HEK293 (cell line): Measurements from ENCODE around the gene VAMP8.

Experiments used
- CTCF ChIA-PET: fragments of 350-600 bp; formaldehyde crosslinking; extraction: SDS; loops from one replicate; lab custom pipeline; 2021; ENCODE audit warnings: antibody characterized with exemption; lab: Yijun Ruan, JAX
- POLR2A ChIA-PET: fragments of 300-600 bp; formaldehyde crosslinking; extraction: SDS; loops from one replicate; lab custom pipeline; 2020; ENCODE audit warnings: antibody characterized with exemption, inconsistent platforms; lab: Yijun Ruan, JAX
- H3K27ac ChIP-seq: fragments of 200-500 bp; sonication (Bioruptor generic); 2 replicates; pipeline ENCODE4 v1.5.1; 2014; ENCODE audit warnings: low read depth, low read length, control low read depth, inconsistent platforms; ENCODE audit errors: extremely low read depth
- H3K36me3 ChIP-seq, 2 experiments: fragments of 200-500 bp in 1 of 2; sonication (Bioruptor generic) in 1 of 2; 1 replicate in 1 of 2; 2 replicates in 1 of 2; pipeline ENCODE4 v1.5.1; 2014 to 2017; ENCODE audit warnings: inconsistent platforms in 2 of 2, low read length in 2 of 2; ENCODE audit not compliant: control insufficient read depth in 2 of 2, insufficient read depth in 1 of 2
- H3K4me1 ChIP-seq: fragments of 200-500 bp; sonication (Bioruptor generic); 2 replicates; pipeline ENCODE4 v1.5.1; 2014; ENCODE audit warnings: mild to moderate bottlenecking, low read length, inconsistent platforms; ENCODE audit not compliant: control insufficient read depth, insufficient read depth
- H3K4me3 ChIP-seq: 2 replicates; pipeline ENCODE4 v1.5.1; 2011; ENCODE audit warnings: low read depth, mild to moderate bottlenecking, control low read depth, low read length, moderate library complexity
- H3K9me3 ChIP-seq: fragments of 200-500 bp; sonication (Bioruptor generic); 2 replicates; pipeline ENCODE4 v1.5.1; 2014; ENCODE audit warnings: low read depth, low read length, inconsistent platforms; ENCODE audit not compliant: control insufficient read depth, insufficient read depth
- FEZF1 ChIP-seq: fragments of 450-650 bp; formaldehyde crosslinking; IDR thresholded peaks from 2 replicates; pipeline ENCODE4 v1.5.1; 2016; ENCODE audit warnings: missing biosample characterization, missing genetic modification characterization
- GLIS1 ChIP-seq: fragments of 450-650 bp; formaldehyde crosslinking; IDR thresholded peaks from 2 replicates; pipeline ENCODE4 v1.5.1; 2016; ENCODE audit warnings: missing biosample characterization, missing genetic modification characterization
- ZFHX2 ChIP-seq: fragments of 450-650 bp; formaldehyde crosslinking; conservative IDR thresholded peaks from 2 replicates; pipeline ENCODE4 v1.5.1; 2016; ENCODE audit warnings: missing biosample characterization, missing genetic modification characterization
- ZFP69B ChIP-seq: fragments of 450-650 bp; formaldehyde crosslinking; IDR thresholded peaks from 2 replicates; pipeline ENCODE4 v1.5.1; 2016; ENCODE audit warnings: missing biosample characterization, missing genetic modification characterization
- ZNF169 ChIP-seq: fragments of 450-650 bp; formaldehyde crosslinking; IDR thresholded peaks from 2 replicates; pipeline ENCODE4 v1.5.1; 2016; ENCODE audit warnings: missing biosample characterization, missing genetic modification characterization
- ZNF221 ChIP-seq: fragments of 450-650 bp; formaldehyde crosslinking; IDR thresholded peaks from 2 replicates; pipeline ENCODE4 v1.5.1; 2017; ENCODE audit warnings: missing biosample characterization, missing genetic modification characterization, borderline replicate concordance
- ZNF248 ChIP-seq: fragments of 450-650 bp; formaldehyde crosslinking; IDR thresholded peaks from 2 replicates; pipeline ENCODE4 v1.5.1; 2017; ENCODE audit warnings: missing biosample characterization, missing genetic modification characterization
- ZNF292 ChIP-seq: fragments of 450-650 bp; formaldehyde crosslinking; IDR thresholded peaks from 2 replicates; pipeline ENCODE4 v1.5.1; 2016; ENCODE audit warnings: low read depth, missing biosample characterization, missing genetic modification characterization, borderline replicate concordance
- ZNF311 ChIP-seq: fragments of 450-650 bp; formaldehyde crosslinking; IDR thresholded peaks from 2 replicates; pipeline ENCODE4 v1.5.1; 2017; ENCODE audit warnings: missing biosample characterization, missing genetic modification characterization, borderline replicate concordance
- ZNF391 ChIP-seq: fragments of 450-650 bp; formaldehyde crosslinking; IDR thresholded peaks from 2 replicates; pipeline ENCODE4 v1.5.1; 2016; ENCODE audit warnings: low read depth, missing biosample characterization, missing genetic modification characterization, borderline replicate concordance
- ZNF473 ChIP-seq: fragments of 450-650 bp; formaldehyde crosslinking; IDR thresholded peaks from 2 replicates; pipeline ENCODE4 v1.5.1; 2017; ENCODE audit warnings: missing biosample characterization, missing genetic modification characterization
- ZNF501 ChIP-seq: fragments of 450-650 bp; formaldehyde crosslinking; IDR thresholded peaks from 2 replicates; pipeline ENCODE4 v1.5.1; 2016; ENCODE audit warnings: missing biosample characterization, missing genetic modification characterization
- ZNF510 ChIP-seq: fragments of 450-650 bp; formaldehyde crosslinking; IDR thresholded peaks from 2 replicates; pipeline ENCODE4 v1.5.1; 2018; ENCODE audit warnings: mild to moderate bottlenecking, missing genetic modification characterization, missing biosample characterization; ENCODE audit not compliant: insufficient replicate concordance
- ZNF580 ChIP-seq: fragments of 450-650 bp; formaldehyde crosslinking; IDR thresholded peaks from 2 replicates; pipeline ENCODE4 v1.5.1; 2016; ENCODE audit warnings: missing biosample characterization, missing genetic modification characterization
- ZNF777 ChIP-seq: fragments of 450-650 bp; formaldehyde crosslinking; IDR thresholded peaks from 2 replicates; pipeline ENCODE4 v1.5.1; 2017; ENCODE audit warnings: missing biosample characterization, missing genetic modification characterization, borderline replicate concordance
- ZNF830 ChIP-seq: fragments of 450-650 bp; IDR thresholded peaks from 2 replicates; pipeline ENCODE4 v1.5.0; 2018; ENCODE audit warnings: missing biosample characterization, missing genetic modification characterization, low read depth, mild to moderate bottlenecking, moderate library complexity
- ZNF837 ChIP-seq: fragments of 450-650 bp; formaldehyde crosslinking; IDR thresholded peaks from 2 replicates; pipeline ENCODE4 v1.5.1; 2016; ENCODE audit warnings: missing biosample characterization, missing genetic modification characterization
- ZXDB ChIP-seq: fragments of 450-650 bp; formaldehyde crosslinking; IDR thresholded peaks from 2 replicates; pipeline ENCODE4 v1.5.1; 2016; ENCODE audit warnings: missing biosample characterization, missing genetic modification characterization
- TF ChIP-seq, protein P1 (sequence below): fragments of 450-650 bp; formaldehyde crosslinking; IDR thresholded peaks from 2 replicates; pipeline ENCODE4 v1.5.1; 2016; ENCODE audit warnings: missing biosample characterization, missing genetic modification characterization

Gene VAMP8

DNA sequence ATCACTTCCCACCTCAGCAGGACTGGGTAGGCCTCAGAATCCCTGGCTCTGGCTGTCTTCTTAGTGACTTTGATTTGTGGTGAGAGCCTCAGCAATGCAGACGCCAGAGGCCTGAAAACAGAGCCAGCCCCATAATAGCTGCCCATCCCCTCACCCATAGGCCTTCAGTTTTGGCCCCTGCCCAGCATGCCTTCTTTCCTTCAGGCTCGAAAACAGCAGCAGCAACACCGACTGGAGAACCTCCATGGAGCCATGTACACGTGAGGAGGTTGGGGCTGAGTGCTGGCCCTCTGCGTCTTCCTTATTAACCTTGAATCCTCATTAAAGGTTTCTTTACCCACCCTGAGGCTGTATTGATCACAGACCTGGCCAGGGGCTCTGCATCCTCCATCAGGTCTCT lies 19.9 kb downstream of the VAMP8 start (continued):
- TF ChIP-seq GLIS1 (tag by site-specific recombination) (no peak), ZNF248 (tag by site-specific recombination) (no peak), ZNF510 (no peak), ZNF221 (tag by site-specific recombination) (no peak), ZNF473 (tag by site-specific recombination) (no peak), ZNF580 (tag by site-specific recombination) (no peak), ZNF391 (tag by site-specific recombination) (no peak), ZNF292 (tag by site-specific recombination) (no peak), ZFHX2 (tag by site-specific recombination) (no peak), ZNF501 (tag by site-specific recombination) (no peak)

DNA sequence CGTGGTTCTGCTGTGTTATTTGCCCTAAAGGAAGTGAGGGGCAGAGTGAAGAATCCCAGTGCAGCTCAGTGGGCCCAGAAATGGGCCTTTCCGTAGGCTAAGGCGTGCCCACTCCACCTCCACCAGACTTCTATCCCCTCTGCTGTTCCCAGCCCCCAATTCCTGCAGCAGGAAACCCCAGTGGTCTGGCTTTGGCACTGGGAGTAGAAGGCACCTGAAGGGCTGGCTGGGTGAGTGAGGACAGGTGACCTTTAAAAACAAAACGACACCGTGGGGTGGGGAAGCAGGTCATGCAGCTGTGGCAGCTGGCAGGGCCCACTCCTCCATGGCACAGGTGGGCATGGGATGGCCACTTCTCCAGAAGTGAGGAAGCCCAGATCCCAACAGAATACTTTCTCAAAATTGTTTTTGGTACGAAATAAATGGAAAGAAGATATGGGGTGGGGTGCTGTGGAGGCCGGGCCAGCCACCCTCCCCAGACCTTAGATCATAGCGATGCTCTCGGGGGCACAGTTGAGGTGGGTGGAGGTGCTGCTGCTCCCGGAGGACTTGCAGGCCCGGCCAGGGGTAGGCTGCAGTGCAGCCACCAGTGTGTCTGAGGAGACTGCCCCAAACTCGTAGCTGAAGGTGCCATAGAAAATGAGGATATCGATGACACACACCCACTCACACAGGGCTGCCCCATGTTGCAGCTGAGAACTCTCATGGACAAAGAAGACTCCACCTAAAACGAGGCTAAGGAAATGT lies 21.4 kb downstream of the VAMP8 start:
- ChIA-PET CTCF (interaction anchor here (0.6 kb wide), 1 partner anchor 143 kb away, joined by 4 read pairs; no protein-coding TSS in a partner anchor), POLR2A (interaction anchor here (1.0 kb wide), 1 partner anchor 15 kb away, joined by 3 read pairs; no protein-coding TSS in a partner anchor)
- H3K36me3 ChIP-seq: peaks cover 7 to 35% of the 10 kb centered on the region in 2 experiments; a peak in 2 of 3 replicates
- 0 out of 2 replicates have a peak, but pooled peaks cover 5% of the 10 kb centered on the region for H3K4me1 ChIP-seq
- TF ChIP-seq ZNF837 (tag by site-specific recombination): no peak
- no peak for TF ChIP-seq ZFP69B
- TF ChIP-seq ZNF169: no peak
- TF ChIP-seq ZXDB (tag by site-specific recombination): no peak
- no peak for TF ChIP-seq ZNF830 (tag by site-specific recombination)
- no peak for TF ChIP-seq ZNF777
- no peak for TF ChIP-seq ZNF311 (tag by site-specific recombination)
- no peak overlapping the region for H3K27ac ChIP-seq
- H3K4me3 ChIP-seq: no peak overlapping the region
- no peaks in the 10 kb centered on the region for H3K9me3 ChIP-seq

- TF ChIP-seq, protein P1, sequence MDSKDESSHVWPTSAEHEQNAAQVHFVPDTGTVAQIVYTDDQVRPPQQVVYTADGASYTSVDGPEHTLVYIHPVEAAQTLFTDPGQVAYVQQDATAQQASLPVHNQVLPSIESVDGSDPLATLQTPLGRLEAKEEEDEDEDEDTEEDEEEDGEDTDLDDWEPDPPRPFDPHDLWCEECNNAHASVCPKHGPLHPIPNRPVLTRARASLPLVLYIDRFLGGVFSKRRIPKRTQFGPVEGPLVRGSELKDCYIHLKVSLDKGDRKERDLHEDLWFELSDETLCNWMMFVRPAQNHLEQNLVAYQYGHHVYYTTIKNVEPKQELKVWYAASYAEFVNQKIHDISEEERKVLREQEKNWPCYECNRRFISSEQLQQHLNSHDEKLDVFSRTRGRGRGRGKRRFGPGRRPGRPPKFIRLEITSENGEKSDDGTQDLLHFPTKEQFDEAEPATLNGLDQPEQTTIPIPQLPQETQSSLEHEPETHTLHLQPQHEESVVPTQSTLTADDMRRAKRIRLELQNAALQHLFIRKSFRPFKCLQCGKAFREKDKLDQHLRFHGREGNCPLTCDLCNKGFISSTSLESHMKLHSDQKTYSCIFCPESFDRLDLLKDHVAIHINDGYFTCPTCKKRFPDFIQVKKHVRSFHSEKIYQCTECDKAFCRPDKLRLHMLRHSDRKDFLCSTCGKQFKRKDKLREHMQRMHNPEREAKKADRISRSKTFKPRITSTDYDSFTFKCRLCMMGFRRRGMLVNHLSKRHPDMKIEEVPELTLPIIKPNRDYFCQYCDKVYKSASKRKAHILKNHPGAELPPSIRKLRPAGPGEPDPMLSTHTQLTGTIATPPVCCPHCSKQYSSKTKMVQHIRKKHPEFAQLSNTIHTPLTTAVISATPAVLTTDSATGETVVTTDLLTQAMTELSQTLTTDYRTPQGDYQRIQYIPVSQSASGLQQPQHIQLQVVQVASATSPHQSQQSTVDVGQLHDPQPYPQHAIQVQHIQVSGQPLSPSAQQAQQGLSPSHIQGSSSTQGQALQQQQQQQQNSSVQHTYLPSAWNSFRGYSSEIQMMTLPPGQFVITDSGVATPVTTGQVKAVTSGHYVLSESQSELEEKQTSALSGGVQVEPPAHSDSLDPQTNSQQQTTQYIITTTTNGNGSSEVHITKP (tag by site-specific recombination): 0 out of 2 replicates have a peak, but pooled peaks have one; percentile 16
- no peak for TF ChIP-seq FEZF1
- ChIA-PET CTCF (interaction anchor here (0.6 to 1.1 kb wide), 2 partner anchors 51 to 144 kb away, joined by 3 to 4 read pairs; no protein-coding TSS in a partner anchor), POLR2A (interaction anchor here (1.0 to 1.1 kb wide), 2 partner anchors 16 to 22 kb away, joined by 3 read pairs; no protein-coding TSS in a partner anchor)
Observed at GRCh38 chr2:85599468-85600234, 22.3 kb downstream of the VAMP8 start.

More at GRCh38 chr2:85599468-85600234, 22.3 kb downstream of the VAMP8 start:
- Histone ChIP-seq H3K27ac (no peak overlapping the region; the same call in 1 of the 2 replicates), H3K4me3 (no peak overlapping the region), H3K36me3 (peaks cover 7 to 35% of the 10 kb centered on the region in 2 experiments; a peak in 2 of 3 replicates), H3K4me1 (0 out of 2 replicates have a peak, but pooled peaks cover 5% of the 10 kb centered on the region), H3K9me3 (no peaks in the 10 kb centered on the region)
